ENCODE data around the gene LRRC71. TPM values are rescaled to one million over a fixed set of nuclear protein-coding genes. Genes with fewer than 3 reads are reported as not detected.

Gene LRRC71
- total and polyA plus RNA-seq, 8 donors = 0.30 to 0.59 TPM; not detected in 6

- H3K9me3 ChIP-seq = no peaks in the 10 kb centered on the region
- H3K36me3 ChIP-seq = peaks cover 0 to 73% (median 20%) of the 10 kb centered on the region in 3 donors
- H3K27me3 ChIP-seq = no peaks in the 10 kb centered on the region
- DNase-seq = peak in 1 of 6 donors; percentile 16
- 91 to 95% methylated on average over 7 of the region's 7 CpGs for WGBS, 2 donors
- intact Hi-C loops (cut with DNase I) = no loop called here
- no peak for TF ChIP-seq CTCF (IDR thresholded peaks at IDR 0.05)
- FAIRE-seq = no peak
- H3K4me1 ChIP-seq = no peaks in the 10 kb centered on the region
- ATAC-seq = no peak
- no peak overlapping the region for H3K27ac ChIP-seq
- H3K4me3 ChIP-seq = no peak overlapping the region
These were observed 22.1 kb downstream of the LRRC71 start for GRCh38 chr1:156942576-156942975.

- Histone ChIP-seq H3K9me3 (no peaks in the 10 kb centered on the region), H3K36me3 (peaks cover 0 to 77% (median 20%) of the 10 kb centered on the region in 3 donors), H3K27ac (no peak overlapping the region), H3K4me3 (no peak overlapping the region), H3K27me3 (no peaks in the 10 kb centered on the region), H3K4me1 (no peaks in the 10 kb centered on the region)
- DNase-seq = no peak
- intact Hi-C loops (cut with DNase I) = no loop called here
- no peak for TF ChIP-seq CTCF (IDR thresholded peaks at IDR 0.05)
- WGBS, 2 donors = 93 to 97% methylated on average over 3 of the region's 3 CpGs
- ATAC-seq = no peak
- no peak for FAIRE-seq
These were observed 23.3 kb downstream of the LRRC71 start for GRCh38 chr1:156943756-156944155.

GRCh38 chr1:156944268-156944667 is 23.8 kb downstream of the LRRC71 start:
- ATAC-seq = no peak
- Histone ChIP-seq H3K4me3 (no peak overlapping the region), H3K36me3 (peaks cover 0 to 75% (median 20%) of the 10 kb centered on the region in 3 donors), H3K27ac (no peak overlapping the region), H3K9me3 (no peaks in the 10 kb centered on the region), H3K4me1 (no peaks in the 10 kb centered on the region), H3K27me3 (no peaks in the 10 kb centered on the region)
- 89 to 94% methylated on average over 1 of the region's 1 CpG for WGBS, 2 donors
- intact Hi-C loops (cut with DNase I) = no loop called here
- no peak for DNase-seq
- no peak for FAIRE-seq
- no peak for TF ChIP-seq CTCF (IDR thresholded peaks at IDR 0.05)

GRCh38 chr1:156944848-156945247 is 24.4 kb downstream of the LRRC71 start:
- no peak for DNase-seq
- peaks cover 0 to 72% (median 14%) of the 10 kb centered on the region in 3 donors for H3K36me3 ChIP-seq
- no peak overlapping the region for H3K4me3 ChIP-seq
- no peak for TF ChIP-seq CTCF (IDR thresholded peaks at IDR 0.05)
- no peaks in the 10 kb centered on the region for H3K9me3 ChIP-seq
- H3K27ac ChIP-seq = no peak overlapping the region
- ATAC-seq = no peak
- WGBS, 2 donors = 93 to 95% methylated on average over 8 of the region's 8 CpGs
- no peaks in the 10 kb centered on the region for H3K27me3 ChIP-seq
- no peaks in the 10 kb centered on the region for H3K4me1 ChIP-seq
- intact Hi-C loops (cut with DNase I) = no loop called here
- FAIRE-seq = no peak

- Histone ChIP-seq H3K36me3 (peaks cover 0 to 69% (median 12%) of the 10 kb centered on the region in 3 donors), H3K4me3 (no peak overlapping the region), H3K9me3 (no peaks in the 10 kb centered on the region), H3K27me3 (no peaks in the 10 kb centered on the region), H3K27ac (no peak overlapping the region), H3K4me1 (no peaks in the 10 kb centered on the region)
- DNase-seq (no peak), FAIRE-seq (no peak), ATAC-seq (no peak)
- intact Hi-C loops (cut with DNase I) = no loop called here
- 87% methylated on average over 11 of the region's 11 CpGs for WGBS, 2 donors
- no peak for TF ChIP-seq CTCF (IDR thresholded peaks at IDR 0.05)
These were observed 25.6 kb downstream of the LRRC71 start for GRCh38 chr1:156945881-156946661.

Data from pancreas (tissue), 10 donors.